Uterus (tissue), 2 donors: ENCODE results near the gene HMCN1.

Source experiments
- CTCF ChIP-seq, 4 experiments: fragments of 200-600 bp in 2 of 4; fragments of 450-650 bp in 2 of 4; sonication (generic) in 2 of 4; IDR thresholded peaks; one replicate each; pipeline ENCODE4 v1.5.1; 2016 to 2019; ENCODE audit warnings: antibody characterized with exemption in 4 of 4, mild to moderate bottlenecking in 2 of 4, moderate library complexity in 1 of 4
- POLR2A ChIP-seq, 2 donors: fragments of 450-650 bp; IDR thresholded peaks; one replicate each; pipeline ENCODE4 v1.6.1; 2016; ENCODE audit warnings: antibody characterized with exemption in 2 of 2, mild to moderate bottlenecking in 1 of 2, moderate library complexity in 1 of 2

DNA sequence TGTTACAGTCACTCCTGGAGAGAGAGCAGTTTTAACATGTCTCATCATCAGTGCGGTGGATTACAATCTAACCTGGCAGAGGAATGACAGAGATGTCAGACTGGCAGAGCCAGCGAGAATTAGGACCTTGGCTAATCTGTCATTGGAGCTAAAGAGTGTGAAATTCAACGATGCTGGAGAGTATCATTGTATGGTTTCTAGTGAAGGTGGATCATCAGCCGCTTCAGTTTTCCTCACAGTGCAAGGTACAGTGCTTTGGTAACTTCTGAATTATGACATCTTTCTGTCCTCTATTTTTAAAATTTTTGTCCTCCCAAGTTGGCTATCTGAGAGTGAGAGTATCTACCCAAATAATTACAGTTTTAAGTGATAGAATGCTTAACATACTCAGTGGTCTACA, 199.4 kb downstream of the HMCN1 start:
- TF ChIP-seq CTCF (IDR thresholded peaks at IDR 0.05): no peak
- no peak for TF ChIP-seq POLR2A (IDR thresholded peaks at IDR 0.05)
